Liver (tissue), 3 donors: ENCODE results near the gene SEMA4B.

Experiments used
- EGR1 ChIP-seq, 2 donors: IDR thresholded peaks; 2 replicates each; pipeline ENCODE4 v1.6.1; 2016 to 2018; ENCODE audit warnings: antibody characterized with exemption in 2 of 2, low read depth in 2 of 2
- FOXA1 ChIP-seq: IDR thresholded peaks from 2 replicates; pipeline ENCODE4 v1.6.1; 2016; ENCODE audit warnings: antibody characterized with exemption
- GABPA ChIP-seq, 2 donors: IDR thresholded peaks in 1 of 2; conservative IDR thresholded peaks in 1 of 2; 2 replicates each; pipeline ENCODE4 v1.6.1; 2016; ENCODE audit warnings: antibody characterized with exemption in 2 of 2, mild to moderate bottlenecking in 1 of 2, moderate library complexity in 1 of 2
- RAD21 ChIP-seq, 2 donors: IDR thresholded peaks; 2 replicates each; pipeline ENCODE4 v1.6.1; 2016; ENCODE audit warnings: antibody characterized with exemption in 2 of 2, mild to moderate bottlenecking in 2 of 2
- TAF1 ChIP-seq: conservative IDR thresholded peaks from 2 replicates; pipeline ENCODE4 v1.6.1; 2016; ENCODE audit warnings: antibody characterized with exemption, mild to moderate bottlenecking
- YY1 ChIP-seq: IDR thresholded peaks from 2 replicates; pipeline ENCODE4 v1.6.1; 2016; ENCODE audit warnings: antibody characterized with exemption, mild to moderate bottlenecking
- TF ChIP-seq, protein P1 (sequence below): IDR thresholded peaks from 2 replicates; pipeline ENCODE4 v1.6.1; 2016; ENCODE audit warnings: antibody characterized with exemption
- TF ChIP-seq, protein P2 (sequence below): fragments of 150-350 bp; IDR thresholded peaks from 2 replicates; pipeline ENCODE4 v1.5.1; 2017; ENCODE audit warnings: improper control_type of control experiment, low read depth, low read length; ENCODE audit not compliant: missing input control
- TF ChIP-seq, protein P3 (sequence below): IDR thresholded peaks from 2 replicates; pipeline ENCODE4 v1.6.1; 2016; ENCODE audit warnings: antibody characterized with exemption
- TF ChIP-seq, protein P4 (sequence below): IDR thresholded peaks from 2 replicates; pipeline ENCODE4 v1.6.1; 2016; ENCODE audit warnings: antibody characterized with exemption, mild to moderate bottlenecking
- donor health status: healthy.
- donor health status: healthy.

DNA sequence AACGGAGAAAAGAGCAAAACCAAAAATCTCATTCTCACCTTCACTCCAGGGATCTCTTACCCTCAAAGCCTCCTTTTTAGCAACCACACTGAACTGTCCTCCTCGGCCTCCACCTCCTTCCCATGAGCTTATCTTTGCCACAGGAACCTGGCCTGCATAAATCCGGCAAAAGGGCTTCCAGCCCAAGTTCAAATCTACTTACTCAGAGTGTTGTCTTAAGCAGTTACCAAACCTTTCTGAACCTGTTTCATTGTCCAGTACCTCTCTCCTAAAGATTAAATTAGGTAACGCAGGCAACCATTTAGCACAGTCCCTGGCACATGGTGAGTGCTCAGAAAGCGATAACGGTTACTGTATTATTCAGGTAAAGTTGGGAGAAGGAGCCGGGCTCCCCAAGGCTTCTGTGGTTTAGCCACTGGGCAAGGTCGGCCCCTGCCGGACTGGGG is 31.8 kb downstream of the SEMA4B start:
- TF ChIP-seq, protein P1, sequence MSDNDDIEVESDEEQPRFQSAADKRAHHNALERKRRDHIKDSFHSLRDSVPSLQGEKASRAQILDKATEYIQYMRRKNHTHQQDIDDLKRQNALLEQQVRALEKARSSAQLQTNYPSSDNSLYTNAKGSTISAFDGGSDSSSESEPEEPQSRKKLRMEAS = no peak
- TF ChIP-seq, protein P2, sequence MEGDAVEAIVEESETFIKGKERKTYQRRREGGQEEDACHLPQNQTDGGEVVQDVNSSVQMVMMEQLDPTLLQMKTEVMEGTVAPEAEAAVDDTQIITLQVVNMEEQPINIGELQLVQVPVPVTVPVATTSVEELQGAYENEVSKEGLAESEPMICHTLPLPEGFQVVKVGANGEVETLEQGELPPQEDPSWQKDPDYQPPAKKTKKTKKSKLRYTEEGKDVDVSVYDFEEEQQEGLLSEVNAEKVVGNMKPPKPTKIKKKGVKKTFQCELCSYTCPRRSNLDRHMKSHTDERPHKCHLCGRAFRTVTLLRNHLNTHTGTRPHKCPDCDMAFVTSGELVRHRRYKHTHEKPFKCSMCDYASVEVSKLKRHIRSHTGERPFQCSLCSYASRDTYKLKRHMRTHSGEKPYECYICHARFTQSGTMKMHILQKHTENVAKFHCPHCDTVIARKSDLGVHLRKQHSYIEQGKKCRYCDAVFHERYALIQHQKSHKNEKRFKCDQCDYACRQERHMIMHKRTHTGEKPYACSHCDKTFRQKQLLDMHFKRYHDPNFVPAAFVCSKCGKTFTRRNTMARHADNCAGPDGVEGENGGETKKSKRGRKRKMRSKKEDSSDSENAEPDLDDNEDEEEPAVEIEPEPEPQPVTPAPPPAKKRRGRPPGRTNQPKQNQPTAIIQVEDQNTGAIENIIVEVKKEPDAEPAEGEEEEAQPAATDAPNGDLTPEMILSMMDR = peak; percentile 68
- TF ChIP-seq FOXA1 (no peak), EGR1 (IDR thresholded peaks at IDR 0.05; ENCODE audit: low read depth in 2 of 2) (no peak), RAD21 (IDR thresholded peaks at IDR 0.05) (peak; percentile 81 to 85), YY1 (no peak), TAF1 (no peak), GABPA (IDR thresholded peaks at IDR 0.05 in 1 of 2, conservative IDR thresholded peaks at IDR 0.05 in 1 of 2) (peak in 1 of 2 donors; percentile 14)
- TF ChIP-seq, protein P3, sequence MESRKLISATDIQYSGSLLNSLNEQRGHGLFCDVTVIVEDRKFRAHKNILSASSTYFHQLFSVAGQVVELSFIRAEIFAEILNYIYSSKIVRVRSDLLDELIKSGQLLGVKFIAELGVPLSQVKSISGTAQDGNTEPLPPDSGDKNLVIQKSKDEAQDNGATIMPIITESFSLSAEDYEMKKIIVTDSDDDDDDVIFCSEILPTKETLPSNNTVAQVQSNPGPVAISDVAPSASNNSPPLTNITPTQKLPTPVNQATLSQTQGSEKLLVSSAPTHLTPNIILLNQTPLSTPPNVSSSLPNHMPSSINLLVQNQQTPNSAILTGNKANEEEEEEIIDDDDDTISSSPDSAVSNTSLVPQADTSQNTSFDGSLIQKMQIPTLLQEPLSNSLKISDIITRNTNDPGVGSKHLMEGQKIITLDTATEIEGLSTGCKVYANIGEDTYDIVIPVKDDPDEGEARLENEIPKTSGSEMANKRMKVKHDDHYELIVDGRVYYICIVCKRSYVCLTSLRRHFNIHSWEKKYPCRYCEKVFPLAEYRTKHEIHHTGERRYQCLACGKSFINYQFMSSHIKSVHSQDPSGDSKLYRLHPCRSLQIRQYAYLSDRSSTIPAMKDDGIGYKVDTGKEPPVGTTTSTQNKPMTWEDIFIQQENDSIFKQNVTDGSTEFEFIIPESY = no peak
- TF ChIP-seq, protein P4, sequence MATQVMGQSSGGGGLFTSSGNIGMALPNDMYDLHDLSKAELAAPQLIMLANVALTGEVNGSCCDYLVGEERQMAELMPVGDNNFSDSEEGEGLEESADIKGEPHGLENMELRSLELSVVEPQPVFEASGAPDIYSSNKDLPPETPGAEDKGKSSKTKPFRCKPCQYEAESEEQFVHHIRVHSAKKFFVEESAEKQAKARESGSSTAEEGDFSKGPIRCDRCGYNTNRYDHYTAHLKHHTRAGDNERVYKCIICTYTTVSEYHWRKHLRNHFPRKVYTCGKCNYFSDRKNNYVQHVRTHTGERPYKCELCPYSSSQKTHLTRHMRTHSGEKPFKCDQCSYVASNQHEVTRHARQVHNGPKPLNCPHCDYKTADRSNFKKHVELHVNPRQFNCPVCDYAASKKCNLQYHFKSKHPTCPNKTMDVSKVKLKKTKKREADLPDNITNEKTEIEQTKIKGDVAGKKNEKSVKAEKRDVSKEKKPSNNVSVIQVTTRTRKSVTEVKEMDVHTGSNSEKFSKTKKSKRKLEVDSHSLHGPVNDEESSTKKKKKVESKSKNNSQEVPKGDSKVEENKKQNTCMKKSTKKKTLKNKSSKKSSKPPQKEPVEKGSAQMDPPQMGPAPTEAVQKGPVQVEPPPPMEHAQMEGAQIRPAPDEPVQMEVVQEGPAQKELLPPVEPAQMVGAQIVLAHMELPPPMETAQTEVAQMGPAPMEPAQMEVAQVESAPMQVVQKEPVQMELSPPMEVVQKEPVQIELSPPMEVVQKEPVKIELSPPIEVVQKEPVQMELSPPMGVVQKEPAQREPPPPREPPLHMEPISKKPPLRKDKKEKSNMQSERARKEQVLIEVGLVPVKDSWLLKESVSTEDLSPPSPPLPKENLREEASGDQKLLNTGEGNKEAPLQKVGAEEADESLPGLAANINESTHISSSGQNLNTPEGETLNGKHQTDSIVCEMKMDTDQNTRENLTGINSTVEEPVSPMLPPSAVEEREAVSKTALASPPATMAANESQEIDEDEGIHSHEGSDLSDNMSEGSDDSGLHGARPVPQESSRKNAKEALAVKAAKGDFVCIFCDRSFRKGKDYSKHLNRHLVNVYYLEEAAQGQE = no peak
